Thymus (tissue), 11 donors: ENCODE results near the gene CDC42EP4. TPM values are rescaled to one million over a fixed set of nuclear protein-coding genes. Genes with fewer than 3 reads are reported as not detected.

Experiments used
- DNase-seq, 9 donors: peaks; one replicate each; pipeline ENCODE4 v3.0.0-alpha.2; 2013; ENCODE audit warnings: low spot score in 9 of 9, low read depth in 6 of 9, missing footprints in 1 of 9
- H3K27ac ChIP-seq, 2 donors: one replicate each; pipeline ENCODE4 v1.5.1; 2013; ENCODE audit warnings: control low read depth in 1 of 2, low read depth in 1 of 2, low read length in 1 of 2, mild to moderate bottlenecking in 1 of 2, moderate library complexity in 1 of 2
- H3K27me3 ChIP-seq, 2 donors: one replicate each; pipeline ENCODE4 v1.5.1; 2013; ENCODE audit warnings: low read length in 1 of 2; ENCODE audit not compliant: control insufficient read depth in 2 of 2, insufficient read depth in 1 of 2
- H3K36me3 ChIP-seq, 2 donors: one replicate each; pipeline ENCODE4 v1.5.1; 2013; ENCODE audit warnings: low read length in 1 of 2, mild to moderate bottlenecking in 1 of 2, moderate library complexity in 1 of 2; ENCODE audit not compliant: control insufficient read depth in 2 of 2, insufficient read depth in 2 of 2
- H3K4me1 ChIP-seq, 2 donors: one replicate each; pipeline ENCODE4 v1.5.1; 2013; ENCODE audit warnings: low read length in 2 of 2; ENCODE audit not compliant: control insufficient read depth in 2 of 2, insufficient read depth in 2 of 2
- H3K4me3 ChIP-seq, 2 donors: one replicate each; pipeline ENCODE4 v1.5.1; 2013; ENCODE audit warnings: low read length in 2 of 2, control low read depth in 1 of 2, mild to moderate bottlenecking in 1 of 2
- H3K9me3 ChIP-seq, 2 donors: one replicate each; pipeline ENCODE4 v1.5.1; 2013; ENCODE audit warnings: low read length in 1 of 2, mild to moderate bottlenecking in 1 of 2; ENCODE audit not compliant: control insufficient read depth in 2 of 2, insufficient read depth in 1 of 2
- WGBS: extraction: QIAGEN DNeasy Blood & Tissue Kit; methylation state at CpG from one replicate; pipeline ENCODE4 v1.1.7; 2013; 5-methylcytosine and 5-hydroxymethylcytosine counted together
- polyA plus RNA-seq: library from polyadenylated mRNA; stranded (reverse); fragments of 200-250 nt; gene quantifications from one replicate; pipeline ENCODE4 v1.2.3, GENCODE V29; 2013
- total RNA-seq: library from RNA; stranded (reverse); fragments of 120-200 nt; gene quantifications from one replicate; pipeline ENCODE4 v1.2.4, GENCODE V29; 2013
- donor health status: healthy.

The CDC42EP4 gene
- total and polyA plus RNA-seq, 2 donors = 20.8 to 30.9 TPM

DNA sequence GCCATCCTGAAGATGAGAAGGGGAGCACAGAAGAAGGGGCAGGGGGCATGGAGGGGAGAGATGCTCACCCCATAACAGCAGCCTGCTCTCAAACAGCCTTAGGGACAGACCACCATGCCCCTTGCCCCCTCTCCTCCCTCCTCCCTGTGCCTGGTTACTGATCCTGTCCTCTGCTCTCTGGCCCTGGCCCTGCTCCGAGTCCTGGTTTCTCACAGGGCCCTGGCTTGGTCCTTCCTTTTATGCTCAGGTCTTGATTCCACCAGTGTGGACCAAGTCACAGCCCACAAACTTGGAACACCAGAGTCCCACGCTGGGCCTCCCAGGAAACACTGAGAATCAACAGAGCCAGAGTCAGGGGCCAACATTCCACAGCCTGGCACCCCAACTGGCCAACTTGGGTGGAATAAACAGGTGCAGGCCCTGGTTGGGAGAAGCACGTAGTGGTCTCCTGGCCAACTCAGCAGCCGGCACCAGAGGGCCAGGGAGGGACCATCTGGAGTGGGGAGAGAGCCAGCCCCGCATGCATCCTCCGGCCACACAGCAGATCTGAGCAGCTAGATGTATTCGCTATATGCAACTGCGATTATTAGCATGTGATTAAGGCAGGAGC, 44.9 kb upstream of the CDC42EP4 start:
- Histone ChIP-seq H3K9me3 (no peaks in the 10 kb centered on the region), H3K4me1 (peaks cover 0 to 6% of the 10 kb centered on the region in 2 donors), H3K36me3 (no peaks in the 10 kb centered on the region), H3K27ac (no peak overlapping the region), H3K4me3 (no peak overlapping the region), H3K27me3 (no peaks in the 10 kb centered on the region)
- no peak for DNase-seq
- WGBS = 85% methylated on average over 8 of the region's 8 CpGs

DNA sequence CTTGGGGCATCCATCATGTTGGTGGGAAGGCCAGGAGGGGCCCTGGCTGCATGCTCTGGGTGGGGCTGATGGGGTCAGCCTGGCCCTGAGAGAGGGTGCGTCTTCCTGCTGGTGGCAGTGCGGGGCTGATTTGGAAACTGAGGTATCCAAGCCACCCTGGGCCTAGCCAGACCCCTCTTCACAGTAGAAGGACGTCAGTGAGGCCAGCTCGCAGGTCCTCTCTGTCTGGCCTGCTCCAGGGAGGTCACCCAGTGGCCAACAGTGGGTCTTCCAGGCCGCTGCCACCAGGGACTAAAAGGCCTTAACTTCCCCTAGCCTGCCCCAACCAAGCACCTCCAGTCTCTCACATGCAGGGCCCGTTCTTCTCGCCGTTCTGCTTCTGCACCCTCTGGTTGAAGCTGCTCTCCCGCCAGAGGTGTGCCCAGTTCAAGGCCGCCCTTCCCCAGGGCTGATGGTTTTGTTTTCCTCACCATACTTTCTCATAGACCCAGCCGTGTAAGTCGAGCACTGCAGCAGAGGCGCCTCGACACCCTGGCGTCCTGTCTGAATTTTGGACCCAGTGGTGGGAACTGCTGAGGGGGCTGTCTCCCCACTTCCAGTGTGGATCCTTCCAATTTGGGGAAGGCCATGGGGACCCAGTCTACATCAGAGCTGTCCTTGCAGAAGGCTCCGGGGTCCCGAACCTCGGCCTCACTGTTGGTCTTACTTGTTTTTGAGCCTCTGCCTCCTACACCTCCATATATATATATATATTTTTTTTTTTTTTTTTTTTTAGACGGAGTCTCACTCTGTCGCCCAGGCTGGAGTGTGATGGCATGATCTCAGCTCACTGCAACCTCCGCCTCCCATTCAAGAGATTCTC, 42.9 kb upstream of the CDC42EP4 start:
- 98% methylated on average over 21 of the region's 21 CpGs for WGBS
- no peaks in the 10 kb centered on the region for H3K36me3 ChIP-seq
- H3K27me3 ChIP-seq = no peaks in the 10 kb centered on the region
- H3K9me3 ChIP-seq = no peaks in the 10 kb centered on the region
- no peak overlapping the region for H3K27ac ChIP-seq
- peaks cover 0 to 4% of the 10 kb centered on the region in 2 donors for H3K4me1 ChIP-seq
- no peak overlapping the region for H3K4me3 ChIP-seq
- no peak for DNase-seq

DNA sequence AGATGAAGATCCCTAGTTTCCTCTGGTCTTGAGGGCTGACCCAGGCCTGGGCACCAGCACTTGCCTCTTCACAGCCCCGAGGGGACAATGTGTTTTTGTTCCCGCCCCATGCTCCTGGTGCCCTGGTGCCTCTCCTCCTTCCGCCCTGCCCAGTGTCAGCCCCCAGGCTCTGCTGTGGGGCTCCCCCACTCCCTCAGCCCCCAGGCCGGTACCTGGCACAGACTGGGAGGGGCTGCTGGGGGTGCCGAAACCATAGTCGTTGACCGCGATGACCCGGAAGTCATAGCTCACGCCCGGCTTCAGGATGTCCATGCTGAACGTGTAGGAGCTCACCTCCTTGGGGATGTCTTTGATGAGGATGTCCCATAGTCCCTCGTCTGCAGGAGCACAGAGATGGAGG, 40.5 kb upstream of the CDC42EP4 start:
- Histone ChIP-seq H3K4me1 (peaks cover 0 to 6% of the 10 kb centered on the region in 2 donors), H3K4me3 (no peak overlapping the region), H3K27me3 (no peaks in the 10 kb centered on the region), H3K27ac (no peak overlapping the region), H3K9me3 (no peaks in the 10 kb centered on the region), H3K36me3 (no peaks in the 10 kb centered on the region)
- 95% methylated on average over 13 of the region's 13 CpGs for WGBS
- DNase-seq = no peak

DNA sequence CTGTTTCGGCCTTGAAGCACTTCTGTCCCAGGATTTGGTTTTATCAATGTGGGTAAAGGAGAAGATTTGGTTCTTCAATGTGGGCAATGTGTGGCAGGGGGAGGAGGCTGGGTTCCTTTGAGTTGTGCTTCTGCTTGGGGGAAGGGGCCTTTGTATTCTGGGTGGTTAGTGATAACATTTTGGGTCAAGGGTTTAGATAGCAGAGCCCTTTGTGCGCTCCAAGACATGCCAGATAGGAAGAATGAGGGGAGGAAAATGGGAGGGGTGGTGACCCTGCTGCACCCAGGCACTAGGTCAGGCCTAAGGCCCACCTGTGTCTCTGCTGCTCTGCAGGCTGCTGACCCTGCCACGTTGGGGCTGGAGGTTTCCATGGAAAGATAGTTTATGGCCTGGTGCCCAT, 40.0 kb upstream of the CDC42EP4 start:
- Histone ChIP-seq H3K4me1 (peaks cover 0 to 6% of the 10 kb centered on the region in 2 donors), H3K27me3 (no peaks in the 10 kb centered on the region), H3K27ac (no peak overlapping the region), H3K36me3 (no peaks in the 10 kb centered on the region), H3K9me3 (no peaks in the 10 kb centered on the region), H3K4me3 (no peak overlapping the region)
- no peak for DNase-seq
- 88% methylated on average over 3 of the region's 3 CpGs for WGBS

DNA sequence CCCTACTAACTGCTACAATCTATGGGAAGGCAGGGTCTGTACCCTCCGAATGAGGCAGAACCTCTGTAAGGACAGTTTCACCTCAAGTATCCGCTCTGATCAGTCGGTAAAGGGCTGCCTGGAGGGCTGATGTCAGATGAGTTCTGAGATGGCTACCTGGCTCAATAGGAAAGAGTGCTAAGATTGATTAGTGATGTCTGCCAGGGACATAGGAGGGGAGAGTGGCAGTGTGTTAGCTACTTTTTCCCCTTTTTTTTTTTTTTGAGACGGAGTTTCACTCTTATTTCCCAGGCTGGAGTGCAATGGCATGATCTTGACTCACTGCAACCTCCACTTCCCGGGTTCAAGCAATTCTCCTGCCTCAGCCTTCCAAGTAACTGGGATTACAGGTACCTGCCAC, 39.1 kb upstream of the CDC42EP4 start:
- Histone ChIP-seq H3K27me3 (no peaks in the 10 kb centered on the region), H3K4me1 (peaks cover 0 to 6% of the 10 kb centered on the region in 2 donors), H3K9me3 (no peaks in the 10 kb centered on the region), H3K4me3 (no peak overlapping the region), H3K36me3 (no peaks in the 10 kb centered on the region), H3K27ac (no peak overlapping the region)
- 98% methylated on average over 5 of the region's 5 CpGs for WGBS
- DNase-seq = no peak

DNA sequence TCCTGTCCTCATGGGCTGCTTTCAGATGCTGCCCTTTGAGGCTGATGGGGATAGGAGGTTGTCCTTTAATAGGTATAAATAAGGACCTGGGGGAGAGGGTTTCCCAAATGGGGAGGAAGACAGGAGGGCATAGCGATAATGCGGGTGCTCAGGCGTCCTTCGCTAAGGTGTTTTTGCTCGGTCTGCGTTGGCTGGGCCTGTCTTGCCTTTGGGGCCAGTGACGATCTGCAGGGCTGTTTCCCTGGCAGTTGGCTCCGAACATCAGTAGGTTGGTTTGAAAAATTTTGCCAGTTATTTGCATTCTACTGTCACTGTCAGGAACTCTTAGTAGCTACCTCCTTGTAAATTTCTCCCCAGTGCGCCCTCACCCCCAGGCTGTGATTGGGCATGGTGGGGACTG, 37.8 kb upstream of the CDC42EP4 start:
- Histone ChIP-seq H3K4me1 (peaks cover 0 to 6% of the 10 kb centered on the region in 2 donors), H3K27me3 (no peaks in the 10 kb centered on the region), H3K36me3 (no peaks in the 10 kb centered on the region), H3K4me3 (no peak overlapping the region), H3K9me3 (no peaks in the 10 kb centered on the region), H3K27ac (no peak overlapping the region)
- WGBS = 98% methylated on average over 9 of the region's 9 CpGs
- no peak for DNase-seq

DNA sequence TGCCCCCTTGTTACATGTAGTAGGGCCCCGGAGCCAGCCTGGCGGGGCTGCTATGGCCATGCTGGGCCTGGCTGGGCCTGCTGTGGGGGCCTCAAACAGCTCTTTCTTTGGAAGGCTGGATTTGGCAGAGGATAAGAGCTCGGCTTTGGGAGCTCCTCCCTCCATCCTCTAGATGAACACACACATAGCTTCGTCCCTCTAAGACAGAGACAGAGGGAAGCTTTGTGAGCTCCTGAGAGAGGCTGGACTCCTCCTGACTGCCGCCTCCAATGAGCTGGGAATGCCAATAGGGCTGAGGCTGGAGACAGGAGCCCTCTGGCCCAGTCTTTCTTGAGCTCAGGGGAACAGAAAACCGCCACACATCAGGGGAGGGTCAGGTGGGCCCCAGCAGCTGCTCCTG, 37.3 kb upstream of the CDC42EP4 start:
- DNase-seq = no peak
- Histone ChIP-seq H3K27me3 (no peaks in the 10 kb centered on the region), H3K4me1 (peaks cover 0 to 6% of the 10 kb centered on the region in 2 donors), H3K4me3 (no peak overlapping the region), H3K9me3 (no peaks in the 10 kb centered on the region), H3K27ac (peak overlapping the region in 1 of 2 donors; percentile 17), H3K36me3 (no peaks in the 10 kb centered on the region)
- 97% methylated on average over 6 of the region's 6 CpGs for WGBS

DNA sequence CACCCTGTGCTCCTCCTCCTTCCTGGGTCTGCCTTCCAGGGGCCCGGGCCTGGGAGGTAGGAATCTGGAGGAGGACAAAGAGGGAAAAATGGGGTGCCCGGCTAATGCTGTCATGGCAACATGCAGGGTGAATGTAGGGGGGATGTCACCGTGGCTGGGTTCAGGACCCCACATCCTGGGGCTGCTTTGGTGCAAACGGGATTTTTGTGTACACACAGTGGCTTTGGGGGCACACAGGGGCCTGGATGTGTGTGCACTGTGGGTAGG, 37.0 kb upstream of the CDC42EP4 start:
- no peaks in the 10 kb centered on the region for H3K9me3 ChIP-seq
- no peak for DNase-seq
- H3K27ac ChIP-seq = peak overlapping the region in 1 of 2 donors; percentile 17
- no peaks in the 10 kb centered on the region for H3K27me3 ChIP-seq
- 70% methylated on average over 4 of the region's 4 CpGs for WGBS
- peaks cover 0 to 8% of the 10 kb centered on the region in 2 donors for H3K4me1 ChIP-seq
- no peaks in the 10 kb centered on the region for H3K36me3 ChIP-seq
- H3K4me3 ChIP-seq = no peak overlapping the region

DNA sequence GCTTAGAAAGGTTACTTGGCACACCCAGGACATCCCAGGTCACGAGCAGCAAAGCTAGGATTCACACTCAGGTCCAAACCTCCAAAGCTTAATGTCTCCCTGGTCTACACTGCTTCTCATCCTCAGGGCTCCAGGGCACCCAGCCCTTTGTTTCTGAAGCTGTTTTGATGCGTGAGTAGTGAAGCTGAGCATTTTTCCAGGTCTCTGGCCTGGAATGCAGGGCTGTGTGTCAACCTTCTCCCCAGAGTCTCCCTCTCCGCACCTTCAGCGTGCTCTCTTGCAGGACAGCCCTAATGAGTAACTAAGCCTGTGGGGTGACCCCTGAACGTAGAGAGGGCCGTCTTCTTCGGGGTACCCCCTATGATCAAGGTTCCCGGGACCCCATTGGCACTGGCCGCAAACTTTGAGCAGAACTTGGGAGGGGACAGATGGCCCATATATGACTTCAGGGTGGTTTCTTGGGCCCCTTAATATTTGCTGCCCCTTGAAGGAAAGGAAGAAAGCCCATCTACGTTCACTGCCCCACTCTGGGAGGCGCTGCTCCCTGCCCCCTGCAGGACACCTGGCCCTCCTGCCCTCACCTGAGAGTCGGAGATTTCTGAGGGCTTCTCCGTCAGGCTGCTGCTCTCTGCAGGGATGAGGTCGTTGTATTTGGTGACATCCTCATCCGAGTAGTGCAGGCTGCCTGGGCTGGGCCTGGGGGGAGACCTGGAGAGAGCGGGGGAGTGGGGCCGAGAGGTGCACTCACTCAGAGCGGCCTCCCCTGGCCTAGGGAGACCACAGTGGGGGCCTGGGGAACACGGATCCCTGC, 36.4 kb upstream of the CDC42EP4 start:
- H3K4me1 ChIP-seq = peaks cover 0 to 13% of the 10 kb centered on the region in 2 donors
- peaks cover 0 to 3% of the 10 kb centered on the region in 2 donors for H3K27me3 ChIP-seq
- H3K36me3 ChIP-seq = no peaks in the 10 kb centered on the region
- H3K4me3 ChIP-seq = no peak overlapping the region
- H3K27ac ChIP-seq = no peak overlapping the region
- WGBS = 93% methylated on average over 19 of the region's 19 CpGs
- no peaks in the 10 kb centered on the region for H3K9me3 ChIP-seq
- no peak for DNase-seq
